GM12801 (cell line): Measurements from ENCODE around the gene CHGA.

ENCODE experiments used
- CTCF ChIP-seq: IDR thresholded peaks from one replicate; pipeline ENCODE4 v1.5.1; 2011; ENCODE audit warnings: control low read depth; ENCODE audit not compliant: insufficient read length; ENCODE audit errors: extremely low read depth

Gene CHGA

GRCh38 chr14:92961567-92961855 is 38.6 kb downstream of the CHGA start:
- no peak for TF ChIP-seq CTCF

- no peak for TF ChIP-seq CTCF
Measured at GRCh38 chr14:92962031-92962830, 39.3 kb downstream of the CHGA start.

GRCh38 chr14:92962831-92963095 is 39.8 kb downstream of the CHGA start:
- no peak for TF ChIP-seq CTCF

GRCh38 chr14:92963301-92964123 is 40.6 kb downstream of the CHGA start:
- TF ChIP-seq CTCF, result no peak

GRCh38 chr14:92964124-92965109 is 41.5 kb downstream of the CHGA start:
- no peak for TF ChIP-seq CTCF

GRCh38 chr14:92965281-92965680 is 42.3 kb downstream of the CHGA start:
- TF ChIP-seq CTCF, result no peak

- TF ChIP-seq CTCF, result no peak
Measured at GRCh38 chr14:92967346-92967926, 44.5 kb downstream of the CHGA start.
